ENCODE data around the gene AP5S1.

- TF ChIP-seq CTCF (optimal IDR thresholded peaks at IDR 0.05 in 1 of 3, IDR thresholded peaks at IDR 0.05 in 1 of 3, conservative IDR thresholded peaks at IDR 0.05 in 1 of 3; ENCODE audit: extremely low read depth in 1 of 3, insufficient read depth in 2 of 3, low read length in 3 of 3) (no peak), EZH2 (IDR thresholded peaks at IDR 0.05; ENCODE audit: low read length) (no peak)
Observed at GRCh38 chr20:3782597-3782996, 37.8 kb upstream of the AP5S1 start.
